Measurements from ENCODE around the gene ZBTB12.

DNA sequence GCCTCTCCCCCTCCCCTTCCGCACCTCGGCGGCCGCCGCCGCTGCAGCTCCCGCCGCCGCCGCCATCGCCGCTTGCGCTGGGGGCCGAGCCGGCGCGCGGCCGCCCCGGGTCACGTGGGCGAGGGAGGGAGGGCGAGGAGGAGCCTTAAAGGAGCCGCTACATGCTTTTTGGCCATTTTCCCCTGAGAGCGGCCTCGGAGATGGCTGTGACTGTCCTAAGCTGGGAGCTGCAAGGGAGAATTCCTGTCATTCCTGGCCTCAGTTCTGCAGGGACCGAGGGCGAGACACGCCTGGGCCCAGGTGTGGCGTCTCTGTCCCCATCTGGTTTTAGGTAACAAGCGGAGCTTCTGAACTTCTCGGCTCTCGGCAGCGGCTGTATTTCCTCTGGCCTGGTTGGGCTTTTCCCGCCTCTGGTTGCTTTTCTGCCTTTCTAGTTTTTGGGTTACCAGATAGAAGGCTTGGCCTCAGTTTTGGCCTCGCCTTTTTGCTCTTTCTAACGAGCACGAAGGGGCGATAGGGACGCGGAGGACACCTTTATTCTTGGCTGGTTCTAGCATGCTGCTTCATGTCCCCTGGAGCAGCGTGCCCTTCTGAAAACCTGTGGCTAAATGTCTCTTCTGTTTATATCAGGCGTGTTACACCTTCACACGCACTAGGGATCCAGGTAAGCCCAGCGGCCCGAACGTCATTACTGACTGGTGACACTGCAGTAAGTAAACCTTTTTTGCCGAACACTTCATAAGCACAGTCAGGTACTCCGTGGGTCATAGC is 4.1 kb downstream of the ZBTB12 start, which contains the start of gene EHMT2:
- TF ChIP-seq CTCF (tag by site-specific recombination; IDR thresholded peaks at IDR 0.05) (no peak), ZNF610 (tag by site-specific recombination; IDR thresholded peaks at IDR 0.05; ENCODE audit: borderline replicate concordance) (no peak), TCF7L2 (IDR thresholded peaks at IDR 0.05; ENCODE audit: borderline replicate concordance, low read depth, low read length) (no peak), ZNF274 (IDR thresholded peaks at IDR 0.05; ENCODE audit: low read length) (no peak), ZNF274 (tag by site-specific recombination; IDR thresholded peaks at IDR 0.05; ENCODE audit: borderline replicate concordance) (no peak)
